ENCODE data around the gene PABPC3.

DNA sequence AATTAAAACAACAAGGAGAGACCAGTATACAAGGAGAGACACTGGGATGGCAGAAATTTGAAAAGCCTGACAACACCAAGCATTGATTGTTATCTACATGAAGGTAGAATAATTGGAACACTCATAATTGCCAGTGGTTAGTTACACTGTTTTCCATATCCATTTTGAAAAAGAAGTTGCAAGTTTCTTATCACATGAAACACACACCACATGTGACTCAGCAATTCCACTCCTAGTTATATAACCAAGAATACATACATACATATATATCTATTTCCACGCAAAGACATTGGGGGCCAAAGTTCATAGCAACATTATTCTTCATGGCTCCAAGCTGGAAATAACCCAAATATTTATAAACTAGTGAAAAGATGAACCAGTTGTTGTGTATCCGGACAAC is 15.2 kb upstream of the PABPC3 start:
- TF ChIP-seq, protein P1, sequence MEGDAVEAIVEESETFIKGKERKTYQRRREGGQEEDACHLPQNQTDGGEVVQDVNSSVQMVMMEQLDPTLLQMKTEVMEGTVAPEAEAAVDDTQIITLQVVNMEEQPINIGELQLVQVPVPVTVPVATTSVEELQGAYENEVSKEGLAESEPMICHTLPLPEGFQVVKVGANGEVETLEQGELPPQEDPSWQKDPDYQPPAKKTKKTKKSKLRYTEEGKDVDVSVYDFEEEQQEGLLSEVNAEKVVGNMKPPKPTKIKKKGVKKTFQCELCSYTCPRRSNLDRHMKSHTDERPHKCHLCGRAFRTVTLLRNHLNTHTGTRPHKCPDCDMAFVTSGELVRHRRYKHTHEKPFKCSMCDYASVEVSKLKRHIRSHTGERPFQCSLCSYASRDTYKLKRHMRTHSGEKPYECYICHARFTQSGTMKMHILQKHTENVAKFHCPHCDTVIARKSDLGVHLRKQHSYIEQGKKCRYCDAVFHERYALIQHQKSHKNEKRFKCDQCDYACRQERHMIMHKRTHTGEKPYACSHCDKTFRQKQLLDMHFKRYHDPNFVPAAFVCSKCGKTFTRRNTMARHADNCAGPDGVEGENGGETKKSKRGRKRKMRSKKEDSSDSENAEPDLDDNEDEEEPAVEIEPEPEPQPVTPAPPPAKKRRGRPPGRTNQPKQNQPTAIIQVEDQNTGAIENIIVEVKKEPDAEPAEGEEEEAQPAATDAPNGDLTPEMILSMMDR (conservative IDR thresholded peaks at IDR 0.05; ENCODE audit: low read length) = no peak
- no peak for TF ChIP-seq EZH2phosphoT487 (IDR thresholded peaks at IDR 0.05; ENCODE audit: borderline replicate concordance)
